ENCODE data around the gene BICD2. TPM values are rescaled to one million over a fixed set of nuclear protein-coding genes. Genes with fewer than 3 reads are reported as not detected.

Gene BICD2
- total and polyA plus RNA-seq, 2 of the 8 experiments (the other 6 are each of a cell fraction or from before 2014, with no cell fraction given): 6.6 to 22.8 TPM

DNA sequence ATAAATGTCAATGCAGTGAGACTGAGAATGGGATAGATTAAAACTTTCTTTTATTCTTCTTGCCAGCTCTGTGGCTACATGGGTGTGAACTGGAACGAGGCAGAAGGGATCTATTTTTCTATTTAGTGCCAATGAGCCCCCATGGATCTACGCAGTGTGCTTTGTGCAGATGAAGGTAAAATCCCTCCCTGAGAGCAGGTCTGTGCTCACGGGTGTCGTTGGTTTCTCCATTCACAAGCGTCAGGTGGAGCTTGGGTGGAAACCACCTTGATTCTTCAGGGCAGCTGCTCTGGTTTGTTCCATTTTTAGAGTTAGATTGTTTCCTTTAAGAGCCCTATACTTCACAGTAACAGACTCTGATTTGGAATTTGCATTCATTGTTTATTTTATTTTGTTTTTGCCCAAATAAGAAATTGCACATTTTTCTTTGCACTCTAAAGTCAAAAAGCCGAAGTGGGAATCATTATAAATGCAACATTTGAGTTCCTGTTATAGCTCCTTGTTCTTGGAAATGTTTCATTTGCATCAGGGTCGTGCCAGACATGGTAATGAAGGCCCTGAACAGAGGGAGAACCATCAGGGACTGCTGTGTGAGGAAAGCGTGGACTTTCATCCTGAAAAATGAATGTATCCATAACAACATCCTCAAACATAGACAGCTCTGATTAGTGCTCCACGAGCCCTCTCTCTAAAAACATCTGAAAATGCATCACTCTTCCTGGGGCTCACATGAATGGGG is 31.1 kb upstream of the BICD2 start (continued):
- TF ChIP-seq MAFK (IDR thresholded peaks at IDR 0.05; ENCODE audit: low read depth, low read length) (no peak), YY1 (IDR thresholded peaks at IDR 0.05; ENCODE audit: low read depth, low read length) (no peak), ZNF274 (IDR thresholded peaks at IDR 0.05; ENCODE audit: borderline replicate concordance, extremely low read depth, low read length) (no peak), FOSL1 (IDR thresholded peaks at IDR 0.05; ENCODE audit: insufficient read depth, low read depth, low read length) (no peak), ASH2L (IDR thresholded peaks at IDR 0.05; ENCODE audit: low read length) (no peak), TCF12 (IDR thresholded peaks at IDR 0.05; ENCODE audit: low read depth, low read length) (no peak), CEBPB (IDR thresholded peaks at IDR 0.05; ENCODE audit: low read depth, low read length) (no peak)

Measured in H1 (cell line).